Measurements from ENCODE around the gene DNM2.

The DNM2 gene

DNA sequence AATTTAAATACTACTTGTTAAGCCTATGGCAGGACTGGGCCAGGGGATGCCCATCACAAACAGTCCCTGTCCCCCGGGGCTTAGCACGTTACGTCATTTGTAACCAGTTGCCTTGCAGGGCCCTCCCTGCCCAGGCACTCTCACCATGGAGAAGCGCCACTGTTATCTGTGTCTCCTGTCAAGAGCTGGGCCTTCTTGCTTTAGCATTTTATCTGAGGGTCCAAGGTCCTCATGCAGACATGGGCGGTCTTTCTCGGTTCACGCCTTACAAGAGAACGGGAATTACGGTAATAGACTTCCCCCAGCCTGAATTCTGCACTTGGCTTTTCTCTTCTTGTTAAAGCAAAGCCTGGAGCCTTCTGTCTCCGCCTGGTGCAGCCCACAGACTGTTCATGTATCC, 72.0 kb downstream of the DNM2 start:
- DNase-seq = no peak

DNA sequence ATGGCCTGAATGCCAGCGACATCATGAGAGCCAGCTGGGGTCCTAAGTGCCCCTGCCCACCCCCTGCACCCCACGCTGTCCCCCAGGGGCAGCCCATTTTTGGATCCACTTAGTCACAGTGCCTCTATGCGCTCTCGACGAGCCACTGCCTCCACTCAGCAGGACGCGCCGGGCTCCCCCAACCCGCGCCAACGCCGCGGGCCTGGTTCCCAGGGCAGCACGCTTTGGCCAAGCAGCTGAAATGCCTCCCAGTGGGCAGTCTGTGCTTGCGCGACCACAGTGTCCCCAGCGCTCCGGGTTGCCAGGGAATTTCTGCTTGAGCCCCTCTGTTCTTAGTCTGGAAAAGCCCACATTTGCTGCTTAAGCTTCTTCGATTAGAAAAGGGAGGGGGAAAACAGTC, 78.8 kb downstream of the DNM2 start:
- DNase-seq = no peak

- no peak for DNase-seq
These were observed 79.2 kb downstream of the DNM2 start for GRCh38 chr19:10797078-10797477.

GRCh38 chr19:10797541-10798256, 79.8 kb downstream of the DNM2 start:
- DNase-seq = peak; percentile 94

DNA sequence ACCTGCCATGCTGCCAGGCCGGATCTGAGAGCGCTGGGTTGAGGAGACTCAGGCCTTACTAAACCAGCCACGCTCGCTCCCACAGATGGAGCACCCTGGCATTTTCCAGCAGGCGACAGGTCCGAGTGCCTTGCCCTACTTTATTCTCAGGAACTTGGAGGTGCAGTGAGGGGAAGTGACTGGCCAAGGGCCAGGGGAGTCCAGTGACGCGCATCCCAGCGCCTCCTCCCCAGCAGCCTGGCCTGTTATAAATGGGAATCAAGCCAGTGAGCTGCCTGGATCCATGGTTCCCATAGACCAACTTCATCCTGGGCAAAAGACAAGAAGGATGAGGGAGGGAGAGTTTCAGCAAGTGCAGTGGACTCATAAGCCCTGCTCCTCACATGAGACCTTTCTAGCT, 82.6 kb downstream of the DNM2 start:
- DNase-seq = no peak

DNA sequence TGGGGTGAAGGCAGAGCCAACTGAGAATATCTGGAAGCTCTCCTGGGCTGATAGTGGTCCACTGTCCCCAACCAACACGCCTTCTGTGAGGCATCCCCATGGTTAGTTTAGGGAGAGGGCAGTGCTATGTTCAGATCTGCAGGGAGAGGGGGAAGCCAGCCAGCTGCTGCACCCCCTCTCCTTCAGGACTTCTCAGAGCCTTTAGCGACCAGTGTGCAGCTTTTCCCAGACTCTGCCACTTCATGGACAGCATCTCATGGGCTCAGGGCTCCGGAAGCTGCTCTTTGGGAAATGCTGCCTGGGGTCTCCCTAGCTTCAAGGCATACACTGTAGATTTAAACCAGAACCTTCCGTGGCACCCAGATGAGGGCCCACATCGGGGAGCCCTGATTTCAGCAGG, 84.6 kb downstream of the DNM2 start:
- no peak for DNase-seq

GRCh38 chr19:10803252-10803651, 85.4 kb downstream of the DNM2 start:
- no peak for DNase-seq

GRCh38 chr19:10805065-10805757, 87.3 kb downstream of the DNM2 start:
- no peak for DNase-seq

DNA sequence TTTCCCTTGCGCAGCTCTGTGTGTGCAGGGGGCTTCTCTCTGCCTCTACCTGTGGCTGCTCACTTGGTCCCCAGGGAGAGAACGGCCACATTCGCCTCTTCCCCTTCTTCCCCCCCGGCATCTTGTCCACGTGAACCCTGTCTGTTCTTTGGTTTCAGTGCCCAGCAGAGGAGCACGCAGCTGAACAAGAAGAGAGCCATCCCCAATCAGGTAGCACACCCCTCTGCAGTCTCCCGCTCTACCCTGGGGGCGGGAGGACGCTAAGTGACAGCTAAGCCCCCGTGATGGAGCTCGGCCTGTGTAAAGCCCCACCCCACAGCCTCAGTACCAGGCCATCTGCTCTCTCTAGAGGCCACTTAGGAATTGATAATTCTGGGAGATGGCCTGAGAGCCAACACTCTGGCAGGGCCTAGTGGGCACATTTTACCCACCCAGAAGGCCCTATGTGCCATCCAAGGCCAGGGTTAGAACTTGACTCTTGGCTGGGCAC, 87.9 kb downstream of the DNM2 start:
- DNase-seq = no peak

- DNase-seq = peak; percentile 80
These were observed 91.2 kb downstream of the DNM2 start for GRCh38 chr19:10808937-10809649.

DNA sequence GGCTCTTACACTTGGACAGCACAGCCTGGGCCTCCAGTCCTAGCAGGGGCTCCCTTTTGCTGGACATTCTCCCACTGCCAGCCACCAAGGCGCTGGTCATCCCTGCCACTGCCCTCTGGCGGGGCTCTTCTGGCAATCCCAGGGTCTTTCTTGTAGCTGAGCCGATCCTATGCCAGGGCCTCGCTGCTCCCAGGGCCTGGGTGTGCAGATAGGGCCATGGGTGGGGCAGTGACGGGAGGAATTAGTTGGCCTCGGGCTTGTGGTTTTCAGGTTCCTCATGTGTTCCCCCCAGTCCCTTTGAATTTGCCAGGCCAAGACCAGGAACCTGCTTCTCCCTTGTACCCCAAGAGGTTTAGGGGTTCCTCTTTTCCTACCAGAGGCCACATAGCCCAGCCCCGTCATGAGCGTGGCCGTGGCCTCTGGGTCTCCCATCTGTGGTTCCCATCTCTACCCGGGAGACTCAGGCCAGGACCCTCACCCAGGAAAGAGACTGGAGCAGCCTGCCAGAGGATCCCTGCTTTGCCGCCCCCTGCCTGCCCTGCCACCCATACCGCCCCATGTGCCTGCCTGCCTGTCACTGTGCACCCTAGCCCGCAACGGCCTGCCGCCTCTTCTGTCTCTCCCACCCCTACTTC, 91.9 kb downstream of the DNM2 start:
- DNase-seq = no peak

- no peak for DNase-seq
These were observed 93.7 kb downstream of the DNM2 start for GRCh38 chr19:10811391-10812111.

DNA sequence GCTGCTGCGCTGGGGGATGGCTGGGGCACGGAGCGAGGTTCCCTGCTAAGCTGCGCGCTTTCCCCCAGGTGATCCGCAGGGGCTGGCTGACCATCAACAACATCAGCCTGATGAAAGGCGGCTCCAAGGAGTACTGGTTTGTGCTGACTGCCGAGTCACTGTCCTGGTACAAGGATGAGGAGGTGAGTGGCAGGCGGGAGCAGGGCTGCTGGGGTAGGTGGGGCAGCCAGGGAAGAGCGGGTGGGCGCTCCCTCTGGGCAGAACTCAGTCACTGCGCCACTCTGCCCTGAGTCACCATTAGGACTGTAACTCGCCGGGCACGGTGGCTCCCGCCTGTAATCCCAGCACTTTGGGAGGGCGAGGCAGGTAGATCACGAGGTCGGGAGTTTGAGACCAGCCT, 94.3 kb downstream of the DNM2 start:
- no peak for DNase-seq

- peak; percentile 22 for DNase-seq
These were observed 95.1 kb downstream of the DNM2 start for GRCh38 chr19:10812902-10813404.

DNA sequence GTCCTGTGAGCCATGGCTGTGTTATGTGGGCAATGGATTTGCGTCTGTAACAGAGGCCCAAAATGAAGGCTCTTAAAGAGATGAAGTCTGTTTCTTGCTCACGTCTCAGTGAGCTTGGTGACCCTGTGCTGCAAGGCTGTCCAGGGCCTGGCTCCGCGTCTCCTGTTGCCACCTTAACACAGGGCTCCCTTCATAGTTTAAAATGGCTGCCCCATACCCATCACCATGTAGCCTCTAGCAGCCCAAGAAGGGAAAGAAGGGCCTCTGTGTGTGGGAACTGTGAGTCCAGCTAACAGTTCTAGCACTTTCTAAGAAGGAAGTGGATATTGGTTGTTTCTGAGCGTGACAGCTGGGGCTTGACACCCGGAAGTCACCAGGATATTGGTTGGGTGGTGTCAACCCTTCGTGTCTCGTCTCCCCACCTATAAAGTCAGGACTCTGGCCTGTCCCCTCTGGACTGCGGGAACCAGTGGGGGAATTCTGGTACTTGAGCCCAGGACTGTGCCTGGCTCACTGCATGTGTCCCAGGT, 97.2 kb downstream of the DNM2 start:
- DNase-seq = no peak

DNA sequence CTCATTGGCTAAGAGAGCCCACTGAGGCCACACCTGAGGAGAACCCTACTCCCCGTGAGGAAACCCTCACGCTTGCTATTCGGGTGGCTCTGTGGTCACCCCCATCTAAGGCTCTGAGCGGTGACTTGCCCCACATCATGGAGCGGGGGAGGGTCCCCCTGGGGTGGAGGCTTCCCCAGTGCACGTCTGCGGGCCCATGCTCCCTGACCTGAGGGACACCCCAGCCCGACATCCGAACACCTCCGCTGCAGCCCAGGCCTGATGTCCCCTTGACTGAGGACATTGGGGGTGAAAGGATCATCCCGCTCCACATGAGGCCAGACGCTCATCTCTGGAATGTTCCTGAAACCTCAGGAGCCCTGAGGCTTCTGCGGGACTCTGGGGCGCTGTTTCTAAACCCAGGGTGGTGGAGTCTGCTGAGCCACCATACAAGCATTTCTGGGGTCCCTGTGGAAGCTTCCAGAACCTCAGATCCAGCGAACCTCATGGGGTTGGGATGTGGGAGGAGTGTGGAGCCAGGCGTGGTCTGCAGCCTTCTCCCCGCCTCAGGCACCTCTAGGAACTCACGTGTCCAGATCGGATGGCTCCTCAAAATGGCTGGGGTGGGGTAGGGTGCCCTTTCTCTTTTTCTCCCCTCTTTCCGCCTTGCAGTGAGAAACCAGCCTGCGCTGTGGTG, 98.2 kb downstream of the DNM2 start:
- DNase-seq = no peak

- no peak for DNase-seq
These were observed 98.8 kb downstream of the DNM2 start for GRCh38 chr19:10816691-10817090.

DNA sequence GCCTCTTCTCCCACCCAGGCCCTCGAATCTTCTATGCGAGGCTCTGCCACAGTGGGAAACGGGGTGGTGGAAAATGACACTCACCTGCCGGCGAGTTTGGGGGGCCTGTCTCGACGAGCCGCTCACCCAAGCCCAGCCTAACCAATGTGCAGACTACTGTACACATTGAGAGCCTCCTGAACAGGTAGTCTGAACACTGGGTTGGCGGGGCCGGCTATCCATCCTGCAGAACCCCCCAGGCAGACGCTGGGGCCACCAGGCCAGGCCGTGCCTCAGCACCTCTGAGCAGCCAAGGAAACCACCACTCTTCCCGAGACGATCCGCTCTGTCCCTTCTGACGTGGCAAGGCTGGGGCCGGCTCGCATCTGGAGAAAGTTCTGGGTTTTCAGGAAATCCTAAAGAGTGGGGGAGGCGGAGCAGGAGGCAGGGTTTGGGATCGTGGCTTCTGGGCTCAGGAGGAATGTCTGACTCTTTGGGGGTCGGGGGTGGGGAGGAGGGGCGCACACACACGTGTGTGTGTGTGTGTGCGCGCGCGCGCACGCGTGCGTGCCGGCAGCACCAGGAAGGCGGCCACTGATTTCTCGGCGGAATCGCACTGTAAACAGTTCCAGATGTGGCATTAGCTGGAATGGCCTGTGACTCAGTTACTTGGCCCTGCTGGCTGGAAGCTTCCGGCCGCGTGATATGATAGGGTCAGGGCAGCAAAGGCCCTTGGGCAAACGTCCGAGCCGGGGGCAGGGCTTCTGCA, 99.6 kb downstream of the DNM2 start:
- no peak for DNase-seq

- no peak for DNase-seq
These were observed 100.6 kb downstream of the DNM2 start for GRCh38 chr19:10818301-10819123.
